GM19395 (cell line): ENCODE measurements around the gene SH2B3.
A peak's percentile ranks its signal among the peaks of the same experiment; 100 is the strongest.

Experiments
- ATAC-seq: cut with Tn5 transposase; IDR thresholded peaks from one replicate; pipeline ENCODE4 v1.9.1; 2021; ENCODE audit warnings: mild to moderate bottlenecking, moderate library complexity; ENCODE audit not compliant: unreplicated experiment

The SH2B3 gene

GRCh38 chr12:111427417-111428074 lies 21.8 kb downstream of the SH2B3 start:
- no peak for ATAC-seq

GRCh38 chr12:111428081-111428727 lies 22.5 kb downstream of the SH2B3 start:
- ATAC-seq: no peak

- ATAC-seq: no peak
These were observed 23.0 kb downstream of the SH2B3 start for GRCh38 chr12:111428728-111429175.

- no peak for ATAC-seq
These were observed 24.2 kb downstream of the SH2B3 start for GRCh38 chr12:111429828-111430432.

GRCh38 chr12:111430433-111431353 lies 25.0 kb downstream of the SH2B3 start:
- ATAC-seq: no peak

GRCh38 chr12:111431772-111432171 lies 26.0 kb downstream of the SH2B3 start:
- no peak for ATAC-seq

GRCh38 chr12:111434049-111434448 lies 28.3 kb downstream of the SH2B3 start:
- ATAC-seq: no peak

- peak; percentile 68 for ATAC-seq
These were observed 29.1 kb downstream of the SH2B3 start for GRCh38 chr12:111434680-111435338.

- no peak for ATAC-seq
These were observed 30.0 kb downstream of the SH2B3 start for GRCh38 chr12:111435661-111436201.

- no peak for ATAC-seq
These were observed 30.5 kb downstream of the SH2B3 start for GRCh38 chr12:111436266-111436665.

- ATAC-seq: no peak
These were observed 31.1 kb downstream of the SH2B3 start for GRCh38 chr12:111436811-111437210.

GRCh38 chr12:111437816-111438454 lies 32.2 kb downstream of the SH2B3 start:
- ATAC-seq: no peak

GRCh38 chr12:111438481-111438880 lies 32.8 kb downstream of the SH2B3 start:
- ATAC-seq: no peak

GRCh38 chr12:111439657-111440151 lies 34.0 kb downstream of the SH2B3 start:
- no peak for ATAC-seq

GRCh38 chr12:111440152-111440551 lies 34.4 kb downstream of the SH2B3 start:
- ATAC-seq: no peak

GRCh38 chr12:111440631-111441030 lies 34.9 kb downstream of the SH2B3 start:
- ATAC-seq: no peak

GRCh38 chr12:111441107-111441928 lies 35.6 kb downstream of the SH2B3 start:
- ATAC-seq: no peak

- ATAC-seq: no peak
These were observed 36.8 kb downstream of the SH2B3 start for GRCh38 chr12:111442301-111443045.
